ENCODE data around the gene IL1RN. TPM values are rescaled to one million over a fixed set of nuclear protein-coding genes. Genes with fewer than 3 reads are reported as not detected.

Gene IL1RN
- polyA plus RNA-seq, 1 of the 3 experiments (the other 2 are of a cell fraction): not detected

DNA sequence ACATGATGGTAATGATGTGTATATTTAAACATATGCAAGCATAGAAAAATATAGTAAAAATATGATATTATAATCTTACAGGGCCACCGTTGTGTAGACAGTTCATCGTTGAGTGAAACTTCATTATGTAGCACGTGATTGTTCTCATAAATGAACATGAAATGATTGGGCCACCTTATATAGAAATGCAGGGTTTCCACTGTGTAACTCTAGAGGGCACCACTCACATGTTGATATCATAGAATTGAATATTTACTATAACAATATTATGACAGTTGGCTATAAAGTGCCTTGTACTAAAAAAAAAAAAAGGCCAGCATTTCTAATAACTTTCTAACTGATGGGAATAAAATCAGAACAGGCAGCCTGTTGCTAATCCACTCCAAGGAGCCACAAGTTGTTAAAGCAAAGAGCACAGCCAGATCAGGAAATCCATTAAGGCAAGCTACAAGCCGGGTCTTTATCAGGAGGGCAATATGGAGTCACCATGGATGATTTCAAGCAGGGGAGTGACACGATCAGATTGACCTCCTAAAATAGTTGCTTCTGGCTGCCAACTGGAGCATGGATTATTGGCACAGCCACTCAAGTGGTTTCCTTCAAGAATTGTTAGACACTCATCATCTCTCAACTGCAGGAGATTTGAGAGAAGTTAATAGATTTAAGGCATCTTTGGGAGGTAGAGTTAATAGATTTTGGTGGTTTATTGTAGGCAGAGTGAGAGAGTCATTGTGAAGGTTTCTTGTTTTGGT, 43.0 kb upstream of the IL1RN start:
- H2AFZ ChIP-seq (ENCODE audit: low read depth): no peak overlapping the region
- POLR2A ChIA-PET: no interaction called here

DNA sequence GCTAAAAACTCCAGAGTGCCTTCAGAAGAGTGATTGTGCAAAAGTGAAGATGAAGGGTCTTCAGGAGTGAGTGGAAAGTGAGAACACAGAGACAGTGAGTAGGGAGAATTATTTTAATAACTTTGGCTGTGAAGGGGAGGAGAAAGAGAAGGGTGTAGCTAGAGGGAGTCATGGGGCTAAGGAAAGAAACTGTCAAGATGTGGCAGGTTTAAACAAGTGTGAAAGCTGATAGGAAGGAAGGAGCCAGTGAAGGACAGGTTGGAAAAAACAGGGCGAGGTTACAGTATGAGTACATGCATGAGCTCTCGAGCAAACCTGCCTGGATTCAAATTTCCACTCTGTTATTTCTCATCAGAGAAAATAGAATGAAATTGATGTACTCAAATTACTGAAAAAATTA, 41.9 kb upstream of the IL1RN start:
- Histone ChIP-seq H3K4me1 (ENCODE audit: control insufficient read depth in 1 of 2, insufficient read depth in 2 of 2, low read depth in 1 of 2, low read length in 1 of 2) (no peaks in the 10 kb centered on the region), H3K9me2 (no peaks in the 10 kb centered on the region), H3K4me3 (ENCODE audit: low read depth in 2 of 2, low read length in 1 of 2) (no peak overlapping the region), H2AFZ (ENCODE audit: low read depth) (no peak overlapping the region), H3K9ac (no peak overlapping the region), H3K4me2 (no peak overlapping the region), H3K27me3 (ENCODE audit: insufficient read depth) (no peaks in the 10 kb centered on the region; the same call in 1 of the 2 replicates), H3K36me3 (replicated peaks in 1 of 2; ENCODE audit: control insufficient read depth in 1 of 2, insufficient read depth in 2 of 2, low read length in 1 of 2) (no peaks in the 10 kb centered on the region), H3F3A (replicated peaks; ENCODE audit: insufficient read depth) (no peaks in the 10 kb centered on the region), H4K20me1 (ENCODE audit: insufficient read depth) (no peaks in the 10 kb centered on the region), H3K9me3 (no peaks in the 10 kb centered on the region), H3K27ac (ENCODE audit: low read depth in 2 of 2, low read length in 1 of 2) (no peak overlapping the region), H3K79me2 (ENCODE audit: insufficient read depth) (no peaks in the 10 kb centered on the region)
- WGBS (ENCODE audit: low lambda C conversion rate): 3% methylated on average over 2 of the region's 2 CpGs
- POLR2A ChIA-PET: no interaction called here
- CTCF ChIA-PET: interaction anchor here (0.9 to 1.1 kb wide), 3 partner anchors 10 to 119 kb away, joined by 3 to 4 read pairs (median 4); no protein-coding TSS in a partner anchor
- DNase-seq: no peak
- TF ChIP-seq, protein P1, sequence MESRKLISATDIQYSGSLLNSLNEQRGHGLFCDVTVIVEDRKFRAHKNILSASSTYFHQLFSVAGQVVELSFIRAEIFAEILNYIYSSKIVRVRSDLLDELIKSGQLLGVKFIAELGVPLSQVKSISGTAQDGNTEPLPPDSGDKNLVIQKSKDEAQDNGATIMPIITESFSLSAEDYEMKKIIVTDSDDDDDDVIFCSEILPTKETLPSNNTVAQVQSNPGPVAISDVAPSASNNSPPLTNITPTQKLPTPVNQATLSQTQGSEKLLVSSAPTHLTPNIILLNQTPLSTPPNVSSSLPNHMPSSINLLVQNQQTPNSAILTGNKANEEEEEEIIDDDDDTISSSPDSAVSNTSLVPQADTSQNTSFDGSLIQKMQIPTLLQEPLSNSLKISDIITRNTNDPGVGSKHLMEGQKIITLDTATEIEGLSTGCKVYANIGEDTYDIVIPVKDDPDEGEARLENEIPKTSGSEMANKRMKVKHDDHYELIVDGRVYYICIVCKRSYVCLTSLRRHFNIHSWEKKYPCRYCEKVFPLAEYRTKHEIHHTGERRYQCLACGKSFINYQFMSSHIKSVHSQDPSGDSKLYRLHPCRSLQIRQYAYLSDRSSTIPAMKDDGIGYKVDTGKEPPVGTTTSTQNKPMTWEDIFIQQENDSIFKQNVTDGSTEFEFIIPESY (IDR thresholded peaks at IDR 0.05; ENCODE audit: borderline replicate concordance, low read depth): no peak
- TF ChIP-seq, protein P2, sequence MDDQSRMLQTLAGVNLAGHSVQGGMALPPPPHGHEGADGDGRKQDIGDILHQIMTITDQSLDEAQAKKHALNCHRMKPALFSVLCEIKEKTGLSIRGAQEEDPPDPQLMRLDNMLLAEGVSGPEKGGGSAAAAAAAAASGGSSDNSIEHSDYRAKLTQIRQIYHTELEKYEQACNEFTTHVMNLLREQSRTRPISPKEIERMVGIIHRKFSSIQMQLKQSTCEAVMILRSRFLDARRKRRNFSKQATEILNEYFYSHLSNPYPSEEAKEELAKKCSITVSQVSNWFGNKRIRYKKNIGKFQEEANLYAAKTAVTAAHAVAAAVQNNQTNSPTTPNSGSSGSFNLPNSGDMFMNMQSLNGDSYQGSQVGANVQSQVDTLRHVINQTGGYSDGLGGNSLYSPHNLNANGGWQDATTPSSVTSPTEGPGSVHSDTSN (IDR thresholded peaks at IDR 0.05): no peak
- TF ChIP-seq, protein P3, sequence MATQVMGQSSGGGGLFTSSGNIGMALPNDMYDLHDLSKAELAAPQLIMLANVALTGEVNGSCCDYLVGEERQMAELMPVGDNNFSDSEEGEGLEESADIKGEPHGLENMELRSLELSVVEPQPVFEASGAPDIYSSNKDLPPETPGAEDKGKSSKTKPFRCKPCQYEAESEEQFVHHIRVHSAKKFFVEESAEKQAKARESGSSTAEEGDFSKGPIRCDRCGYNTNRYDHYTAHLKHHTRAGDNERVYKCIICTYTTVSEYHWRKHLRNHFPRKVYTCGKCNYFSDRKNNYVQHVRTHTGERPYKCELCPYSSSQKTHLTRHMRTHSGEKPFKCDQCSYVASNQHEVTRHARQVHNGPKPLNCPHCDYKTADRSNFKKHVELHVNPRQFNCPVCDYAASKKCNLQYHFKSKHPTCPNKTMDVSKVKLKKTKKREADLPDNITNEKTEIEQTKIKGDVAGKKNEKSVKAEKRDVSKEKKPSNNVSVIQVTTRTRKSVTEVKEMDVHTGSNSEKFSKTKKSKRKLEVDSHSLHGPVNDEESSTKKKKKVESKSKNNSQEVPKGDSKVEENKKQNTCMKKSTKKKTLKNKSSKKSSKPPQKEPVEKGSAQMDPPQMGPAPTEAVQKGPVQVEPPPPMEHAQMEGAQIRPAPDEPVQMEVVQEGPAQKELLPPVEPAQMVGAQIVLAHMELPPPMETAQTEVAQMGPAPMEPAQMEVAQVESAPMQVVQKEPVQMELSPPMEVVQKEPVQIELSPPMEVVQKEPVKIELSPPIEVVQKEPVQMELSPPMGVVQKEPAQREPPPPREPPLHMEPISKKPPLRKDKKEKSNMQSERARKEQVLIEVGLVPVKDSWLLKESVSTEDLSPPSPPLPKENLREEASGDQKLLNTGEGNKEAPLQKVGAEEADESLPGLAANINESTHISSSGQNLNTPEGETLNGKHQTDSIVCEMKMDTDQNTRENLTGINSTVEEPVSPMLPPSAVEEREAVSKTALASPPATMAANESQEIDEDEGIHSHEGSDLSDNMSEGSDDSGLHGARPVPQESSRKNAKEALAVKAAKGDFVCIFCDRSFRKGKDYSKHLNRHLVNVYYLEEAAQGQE (IDR thresholded peaks at IDR 0.05; ENCODE audit: low read depth, low read length): no peak
- TF ChIP-seq, protein P4, sequence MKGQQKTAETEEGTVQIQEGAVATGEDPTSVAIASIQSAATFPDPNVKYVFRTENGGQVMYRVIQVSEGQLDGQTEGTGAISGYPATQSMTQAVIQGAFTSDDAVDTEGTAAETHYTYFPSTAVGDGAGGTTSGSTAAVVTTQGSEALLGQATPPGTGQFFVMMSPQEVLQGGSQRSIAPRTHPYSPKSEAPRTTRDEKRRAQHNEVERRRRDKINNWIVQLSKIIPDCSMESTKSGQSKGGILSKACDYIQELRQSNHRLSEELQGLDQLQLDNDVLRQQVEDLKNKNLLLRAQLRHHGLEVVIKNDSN (IDR thresholded peaks at IDR 0.05; ENCODE audit: borderline replicate concordance, low read depth): no peak
- TF ChIP-seq EP300 (IDR thresholded peaks at IDR 0.05; ENCODE audit: borderline replicate concordance in 1 of 2, low read depth in 1 of 2, low read length in 1 of 2): no peak
- TF ChIP-seq FOXM1 (IDR thresholded peaks at IDR 0.05; ENCODE audit: low read depth): no peak
- TF ChIP-seq MEF2A (IDR thresholded peaks at IDR 0.05; ENCODE audit: borderline replicate concordance, low read depth): no peak
- TF ChIP-seq TAF1 (IDR thresholded peaks at IDR 0.05; ENCODE audit: borderline replicate concordance, low read depth, low read length): no peak
- no peak for TF ChIP-seq NFIC (IDR thresholded peaks at IDR 0.05; ENCODE audit: borderline replicate concordance)
- no peak for TF ChIP-seq FOXJ3 (CRISPR knock-in tag; IDR thresholded peaks at IDR 0.05)

More for the DNA sequence above, 43.0 kb upstream of the IL1RN start:
- no peak for DNase-seq
- no peaks in the 10 kb centered on the region for H3K9me3 ChIP-seq
- TF ChIP-seq, protein P5, sequence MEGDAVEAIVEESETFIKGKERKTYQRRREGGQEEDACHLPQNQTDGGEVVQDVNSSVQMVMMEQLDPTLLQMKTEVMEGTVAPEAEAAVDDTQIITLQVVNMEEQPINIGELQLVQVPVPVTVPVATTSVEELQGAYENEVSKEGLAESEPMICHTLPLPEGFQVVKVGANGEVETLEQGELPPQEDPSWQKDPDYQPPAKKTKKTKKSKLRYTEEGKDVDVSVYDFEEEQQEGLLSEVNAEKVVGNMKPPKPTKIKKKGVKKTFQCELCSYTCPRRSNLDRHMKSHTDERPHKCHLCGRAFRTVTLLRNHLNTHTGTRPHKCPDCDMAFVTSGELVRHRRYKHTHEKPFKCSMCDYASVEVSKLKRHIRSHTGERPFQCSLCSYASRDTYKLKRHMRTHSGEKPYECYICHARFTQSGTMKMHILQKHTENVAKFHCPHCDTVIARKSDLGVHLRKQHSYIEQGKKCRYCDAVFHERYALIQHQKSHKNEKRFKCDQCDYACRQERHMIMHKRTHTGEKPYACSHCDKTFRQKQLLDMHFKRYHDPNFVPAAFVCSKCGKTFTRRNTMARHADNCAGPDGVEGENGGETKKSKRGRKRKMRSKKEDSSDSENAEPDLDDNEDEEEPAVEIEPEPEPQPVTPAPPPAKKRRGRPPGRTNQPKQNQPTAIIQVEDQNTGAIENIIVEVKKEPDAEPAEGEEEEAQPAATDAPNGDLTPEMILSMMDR (IDR thresholded peaks at IDR 0.05): peak; percentile 48
- TF ChIP-seq, protein P6, sequence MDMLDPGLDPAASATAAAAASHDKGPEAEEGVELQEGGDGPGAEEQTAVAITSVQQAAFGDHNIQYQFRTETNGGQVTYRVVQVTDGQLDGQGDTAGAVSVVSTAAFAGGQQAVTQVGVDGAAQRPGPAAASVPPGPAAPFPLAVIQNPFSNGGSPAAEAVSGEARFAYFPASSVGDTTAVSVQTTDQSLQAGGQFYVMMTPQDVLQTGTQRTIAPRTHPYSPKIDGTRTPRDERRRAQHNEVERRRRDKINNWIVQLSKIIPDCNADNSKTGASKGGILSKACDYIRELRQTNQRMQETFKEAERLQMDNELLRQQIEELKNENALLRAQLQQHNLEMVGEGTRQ (IDR thresholded peaks at IDR 0.05; ENCODE audit: borderline replicate concordance, low read depth, low read length): no peak
- TF ChIP-seq SIN3A (IDR thresholded peaks at IDR 0.05; ENCODE audit: borderline replicate concordance, low read depth, low read length) (no peak), FOXJ3 (CRISPR knock-in tag; IDR thresholded peaks at IDR 0.05) (no peak)
- no peaks in the 10 kb centered on the region for H4K20me1 ChIP-seq (ENCODE audit: insufficient read depth)
- H3K4me3 ChIP-seq (ENCODE audit: low read depth in 2 of 2, low read length in 1 of 2): no peak overlapping the region
- no peaks in the 10 kb centered on the region for H3K9me2 ChIP-seq
- H3K4me1 ChIP-seq (ENCODE audit: control insufficient read depth in 1 of 2, insufficient read depth in 2 of 2, low read depth in 1 of 2, low read length in 1 of 2): no peaks in the 10 kb centered on the region
- H3K79me2 ChIP-seq (ENCODE audit: insufficient read depth): no peaks in the 10 kb centered on the region
- H3K36me3 ChIP-seq (replicated peaks in 1 of 2; ENCODE audit: control insufficient read depth in 1 of 2, insufficient read depth in 2 of 2, low read length in 1 of 2): no peaks in the 10 kb centered on the region
- no peak overlapping the region for H3K9ac ChIP-seq
- H3K4me2 ChIP-seq: no peak overlapping the region
- H3K27ac ChIP-seq (ENCODE audit: low read depth in 2 of 2, low read length in 1 of 2): no peak overlapping the region
- H3F3A ChIP-seq (replicated peaks; ENCODE audit: insufficient read depth): no peaks in the 10 kb centered on the region
- H3K27me3 ChIP-seq (ENCODE audit: insufficient read depth): no peaks in the 10 kb centered on the region; the same call in 1 of the 2 replicates
- CTCF ChIA-PET: interaction anchor here (0.6 to 1.1 kb wide), 3 partner anchors 9 to 114 kb away, joined by 3 to 4 read pairs (median 4); no protein-coding TSS in a partner anchor
- 1% methylated on average over 5 of the region's 5 CpGs for WGBS (ENCODE audit: low lambda C conversion rate)

Measured in SK-N-SH (cell line).